H1 (cell line): Measurements from ENCODE around the gene CPXM1. TPM values are rescaled to one million over a fixed set of nuclear protein-coding genes. Genes with fewer than 3 reads are reported as not detected.

ENCODE experiments used
- CTCF ChIA-PET: fragments of 300-600 bp; sonication (Branson Sonifier 250); formaldehyde crosslinking; loops from one replicate; lab custom pipeline; 2021; ENCODE audit not compliant: partially characterized antibody; lab: Charles Lee
- POLR2A ChIA-PET: fragments of 300-600 bp; sonication (Branson Sonifier 250); formaldehyde crosslinking; loops from one replicate; lab custom pipeline; 2021; ENCODE audit warnings: inconsistent platforms; ENCODE audit not compliant: partially characterized antibody; lab: Charles Lee
- DNase-seq, 2 experiments: peaks; one replicate each; pipeline versions ENCODE4 v3.0.0 to v3.0.0-alpha.2; 2010 to 2022; ENCODE audit warnings: low spot score in 2 of 2, low read depth in 1 of 2, mixed read lengths in 1 of 2
- FAIRE-seq: peaks from 2 replicates; lab custom pipeline; 2011; peaks lifted over from hg19 to GRCh38; lab: Jason Lieb, UNC
- H2AFZ ChIP-seq: 2 replicates; pipeline ENCODE4 v1.8.1; 2012; ENCODE audit warnings: low read length, inconsistent platforms
- H2AK5ac ChIP-seq: 2 replicates; pipeline ENCODE4 v1.6.1; 2013; ENCODE audit warnings: low read depth, low read length
- H2BK120ac ChIP-seq: replicated peaks from 2 replicates; pipeline ENCODE3; 2013; ENCODE audit warnings: low read depth, low read length, inconsistent platforms
- H2BK12ac ChIP-seq: 2 replicates; pipeline ENCODE4 v1.6.1; 2013; ENCODE audit warnings: low read depth, low read length
- H2BK15ac ChIP-seq: 2 replicates; pipeline ENCODE4 v1.6.1; 2013; ENCODE audit warnings: low read length
- H2BK20ac ChIP-seq: 2 replicates; pipeline ENCODE4 v1.6.1; 2013; ENCODE audit warnings: low read length
- H2BK5ac ChIP-seq: 2 replicates; pipeline ENCODE4 v1.6.1; 2013; ENCODE audit warnings: low read depth, low read length
- H3K14ac ChIP-seq: 2 replicates; pipeline ENCODE4 v1.6.1; 2013; ENCODE audit warnings: inconsistent platforms; ENCODE audit not compliant: insufficient read length
- H3K18ac ChIP-seq: 2 replicates; pipeline ENCODE4 v1.6.1; 2013; ENCODE audit warnings: low read length; ENCODE audit errors: extremely low read depth
- H3K23ac ChIP-seq: 2 replicates; pipeline ENCODE4 v1.6.1; 2013; ENCODE audit warnings: inconsistent platforms; ENCODE audit not compliant: insufficient read length
- H3K23me2 ChIP-seq: 2 replicates; pipeline ENCODE4 v1.6.1; 2013; ENCODE audit warnings: low read depth, low read length
- H3K27ac ChIP-seq: 2 replicates; pipeline ENCODE4 v1.6.1; 2011; ENCODE audit warnings: low read depth, low read length, inconsistent platforms
- H3K27me3 ChIP-seq, 4 experiments: replicated peaks in 1 of 4; 1 replicate in 1 of 4; 2 replicates in 3 of 4; pipeline versions ENCODE4 v1.6.1 to v1.8.1; 2011 to 2013; ENCODE audit warnings: low read length in 3 of 4, mild to moderate bottlenecking in 3 of 4, inconsistent platforms in 2 of 4, mixed read lengths in 2 of 4, moderate library complexity in 1 of 4; ENCODE audit not compliant: control insufficient read depth in 3 of 4, insufficient read depth in 3 of 4; ENCODE audit errors: extremely low read depth in 1 of 4
- H3K36me3 ChIP-seq, 4 experiments: 2 replicates each; pipeline versions ENCODE4 v1.6.1 to v1.8.1; 2011 to 2013; ENCODE audit warnings: mild to moderate bottlenecking in 4 of 4, low read length in 3 of 4, moderate library complexity in 2 of 4, control low read depth in 1 of 4, inconsistent platforms in 1 of 4; ENCODE audit not compliant: insufficient read depth in 4 of 4, control insufficient read depth in 2 of 4
- H3K4ac ChIP-seq: replicated peaks from 2 replicates; pipeline ENCODE3; 2013; ENCODE audit warnings: low read length, low read depth, mixed read lengths, inconsistent platforms; ENCODE audit not compliant: insufficient read length
- H3K4me1 ChIP-seq, 4 experiments: replicated peaks in 1 of 4; 1 replicate in 1 of 4; 2 replicates in 3 of 4; pipeline versions ENCODE4 v1.6.1 to v1.8.1; 2011 to 2013; ENCODE audit warnings: low read length in 3 of 4, inconsistent platforms in 2 of 4, mixed read lengths in 1 of 4; ENCODE audit not compliant: insufficient read depth in 4 of 4, control insufficient read depth in 3 of 4
- H3K4me2 ChIP-seq, 2 experiments: 2 replicates each; pipeline versions ENCODE4 v1.6.1 to v1.8.1; 2011 to 2013; ENCODE audit warnings: low read depth in 2 of 2, low read length in 2 of 2, control low read depth in 1 of 2, inconsistent platforms in 1 of 2, mild to moderate bottlenecking in 1 of 2; ENCODE audit not compliant: insufficient read depth in 1 of 2
- H3K4me3 ChIP-seq, 4 experiments: fragments of 200-600, 300-600 bp in 1 of 4; sonication (generic), shearing (Covaris generic), sonication (Bioruptor Twin) in 1 of 4; 2 replicates each; pipeline versions ENCODE4 v1.5.1 to v1.8.1; 2011 to 2016; ENCODE audit warnings: low read length in 4 of 4, low read depth in 3 of 4, control low read depth in 2 of 4, inconsistent platforms in 2 of 4, mild to moderate bottlenecking in 2 of 4, mixed read lengths in 1 of 4, moderate library complexity in 1 of 4; ENCODE audit not compliant: insufficient read depth in 2 of 4; ENCODE audit errors: extremely low read depth in 1 of 4
- H3K56ac ChIP-seq: replicated peaks from 2 replicates; pipeline ENCODE3; 2013; ENCODE audit warnings: low read depth, mild to moderate bottlenecking, mixed read lengths, low read length, inconsistent platforms; ENCODE audit not compliant: insufficient read length
- H3K79me1 ChIP-seq: 2 replicates; pipeline ENCODE4 v1.6.1; 2013; ENCODE audit warnings: low read depth, low read length, control low read depth
- H3K79me2 ChIP-seq, 2 experiments: 2 replicates each; pipeline versions ENCODE4 v1.6.1 to v1.8.1; 2012 to 2013; ENCODE audit warnings: low read length in 2 of 2, mild to moderate bottlenecking in 2 of 2, inconsistent platforms in 1 of 2; ENCODE audit not compliant: insufficient read depth in 2 of 2, control insufficient read depth in 1 of 2
- H3K9ac ChIP-seq, 4 experiments: replicated peaks in 1 of 4; 1 replicate in 1 of 4; 2 replicates in 3 of 4; pipeline versions ENCODE4 v1.6.1 to v1.8.1; 2011 to 2013; ENCODE audit warnings: low read depth in 3 of 4, low read length in 3 of 4, control low read depth in 2 of 4, mild to moderate bottlenecking in 2 of 4, moderate library complexity in 2 of 4, inconsistent platforms in 1 of 4; ENCODE audit errors: extremely low read depth in 1 of 4
- H3K9me3 ChIP-seq, 2 experiments: 2 replicates each; pipeline versions ENCODE4 v1.6.1 to v1.8.1; 2012 to 2013; ENCODE audit warnings: mild to moderate bottlenecking in 2 of 2, moderate library complexity in 2 of 2, control low read depth in 1 of 2, inconsistent platforms in 1 of 2, low read depth in 1 of 2, low read length in 1 of 2, mixed read lengths in 1 of 2; ENCODE audit not compliant: insufficient read depth in 2 of 2
- H4K20me1 ChIP-seq, 2 experiments: replicated peaks in 1 of 2; 2 replicates each; pipeline versions ENCODE3 to v1.8.1; 2011 to 2013; ENCODE audit warnings: inconsistent platforms in 2 of 2, low read length in 2 of 2, mild to moderate bottlenecking in 1 of 2; ENCODE audit not compliant: insufficient read depth in 2 of 2, control insufficient read depth in 1 of 2
- H4K5ac ChIP-seq: 2 replicates; pipeline ENCODE4 v1.6.1; 2013; ENCODE audit warnings: low read length, low read depth, mixed read lengths, inconsistent platforms; ENCODE audit not compliant: insufficient read length
- H4K8ac ChIP-seq: 2 replicates; pipeline ENCODE4 v1.8.0; 2013; ENCODE audit warnings: mild to moderate bottlenecking, moderate library complexity, low read length, inconsistent platforms; ENCODE audit not compliant: insufficient read depth; ENCODE audit errors: extremely low read depth
- H4K91ac ChIP-seq: replicated peaks from 2 replicates; pipeline ENCODE3; 2013; ENCODE audit warnings: low read length, mixed read lengths, inconsistent platforms; ENCODE audit not compliant: insufficient read length
- ATF3 ChIP-seq: IDR thresholded peaks from 2 replicates; pipeline ENCODE4 v1.6.1; 2011; ENCODE audit warnings: low read depth, mild to moderate bottlenecking, low read length; ENCODE audit not compliant: insufficient read depth
- BRCA1 ChIP-seq: IDR thresholded peaks from 2 replicates; pipeline ENCODE4 v1.6.1; 2012; ENCODE audit warnings: low read depth, low read length, improper control_type of control experiment
- CBX8 ChIP-seq: fragments of 300-800, 300-1000 bp; sonication (generic); IDR thresholded peaks from 2 replicates; pipeline ENCODE4 v1.7.1; 2016; ENCODE audit warnings: low read depth, low read length, borderline replicate concordance
- CHD2 ChIP-seq: IDR thresholded peaks from 2 replicates; pipeline ENCODE4 v1.6.1; 2012; ENCODE audit warnings: low read length, improper control_type of control experiment
- CREB1 ChIP-seq: IDR thresholded peaks from 2 replicates; pipeline ENCODE4 v1.6.1; 2012; ENCODE audit warnings: inconsistent platforms
- CTBP2 ChIP-seq: IDR thresholded peaks from 2 replicates; pipeline ENCODE4 v1.7.0; 2011; ENCODE audit warnings: borderline replicate concordance, mild to moderate bottlenecking, moderate library complexity, mixed read lengths, low read length; ENCODE audit not compliant: insufficient read depth, insufficient read length
- JUN ChIP-seq: IDR thresholded peaks from 2 replicates; pipeline ENCODE4 v1.6.1; 2011; ENCODE audit warnings: low read depth, mild to moderate bottlenecking, improper control_type of control experiment, low read length
- POLR2AphosphoS5 ChIP-seq: IDR thresholded peaks from 2 replicates; pipeline ENCODE4 v1.6.1; 2011; ENCODE audit warnings: low read depth, low read length
- RBBP5 ChIP-seq: IDR thresholded peaks from 2 replicates; pipeline ENCODE4 v1.7.1; 2012; ENCODE audit warnings: low read depth, mild to moderate bottlenecking, inconsistent platforms, low read length, moderate library complexity, borderline replicate concordance
- TCF12 ChIP-seq: IDR thresholded peaks from 2 replicates; pipeline ENCODE4 v1.6.1; 2011; ENCODE audit warnings: low read depth, mild to moderate bottlenecking, low read length
- TEAD4 ChIP-seq: IDR thresholded peaks from 2 replicates; pipeline ENCODE4 v1.6.1; 2012; ENCODE audit warnings: low read depth, low read length, inconsistent platforms, mixed read lengths
- WGBS, 2 experiments: shearing (Covaris generic) in 1 of 2; methylation state at CpG; one replicate each; pipeline versions ENCODE4 v1.1.6 to v1.1.7; 2013 to 2015; ENCODE audit warnings: low lambda C conversion rate in 2 of 2, mixed read lengths in 2 of 2, inconsistent platforms in 1 of 2, low coverage in 1 of 2, missing lambda C conversion rate in 1 of 2; ENCODE audit not compliant: insufficient replicate concordance in 2 of 2, insufficient coverage in 1 of 2, insufficient read length in 1 of 2; ENCODE audit errors: extremely low coverage in 1 of 2, missing lambda C conversion rate in 1 of 2; 5-methylcytosine and 5-hydroxymethylcytosine counted together
- polyA plus RNA-seq, 7 experiments: library from polyadenylated mRNA; depleted of rRNA in 3 of 7; stranded (reverse) in 5 of 7; unstranded in 2 of 7; fragments of >200 nt in 5 of 7; fragments of 200-250 nt in 2 of 7; gene quantifications; 1 replicate in 5 of 7; 2 replicates in 1 of 7; 4 replicates in 1 of 7; pipeline versions ENCODE4 v1.2.1 to v1.2.3, GENCODE V29; 2011 to 2013; ENCODE audit warnings: missing spikeins in 2 of 7, mixed read lengths in 2 of 7
- total RNA-seq: library from RNA; stranded (reverse); fragmentation: NEBNext Ultra II Directional; extraction: Animal tissue kit (Norgen Biotek cat#: 25700); gene quantifications from 2 replicates; pipeline ENCODE4 v1.2.1, GENCODE V29; 2021

CPXM1 gene
- total and polyA plus RNA-seq, 2 of the 8 experiments (the other 6 are each of a cell fraction or from before 2014, with no cell fraction given): 31.3 to 81.9 TPM

GRCh38 chr20:2748551-2749342 lies 51.7 kb downstream of the CPXM1 start:
- Histone ChIP-seq H4K20me1 (peaks cover 2% of the 10 kb centered on the region in 2 experiments), H3K23ac (no peak overlapping the region), H3K4me2 (peak overlapping the region; percentile 78 to 96), H3K4me1 (peaks cover 2 to 38% (median 25%) of the 10 kb centered on the region in 4 experiments), H3K9ac (no peak overlapping the region), H3K56ac (no peak overlapping the region), H3K18ac (no peak overlapping the region; the same call in 1 of the 2 replicates), H3K79me2 (no peaks in the 10 kb centered on the region), H2BK20ac (no peak overlapping the region), H3K79me1 (no peaks in the 10 kb centered on the region), H3K36me3 (peaks cover 0 to 3% (median 0%) of the 10 kb centered on the region in 4 experiments; a peak in 1 of 8 replicates), H3K9me3 (no peaks in the 10 kb centered on the region), H4K8ac (no peak overlapping the region; the same call in 1 of the 2 replicates), H3K27ac (no peak overlapping the region), H2AK5ac (no peak overlapping the region), H2BK15ac (no peak overlapping the region), H4K5ac (no peak overlapping the region), H2BK120ac (no peak overlapping the region), H2BK5ac (no peak overlapping the region), H3K14ac (no peak overlapping the region), H3K4ac (no peak overlapping the region), H2BK12ac (peak overlapping the region; percentile 60; the same call in 1 of the 2 replicates), H3K23me2 (peaks cover 20% of the 10 kb centered on the region; the same call in 1 of the 2 replicates), H3K27me3 (peaks cover 39 to 78% (median 61%) of the 10 kb centered on the region in 4 experiments), H4K91ac (no peak overlapping the region), H2AFZ (no peak overlapping the region), H3K4me3 (peak overlapping the region in 3 of 4 experiments; percentile 22 to 62 (median 38); a peak in 6 of 8 replicates)
- CTCF ChIA-PET: interaction anchor here (0.9 to 9.0 kb wide), 5 partner anchors 10 to 58 kb away, joined by 3 to 151 read pairs (median 3); partner anchors contain the start of gene EBF4
- FAIRE-seq: no peak
- peak; percentile 33 to 73 for DNase-seq
- 11% methylated on average over 9 of the region's 10 CpGs; no CpG with 5 or more reads in 1 of the 2 experiments for WGBS, 2 experiments
- POLR2A ChIA-PET: interaction anchor here (1.4 to 1.8 kb wide), 2 partner anchors 42 to 55 kb away, joined by 4 to 6 read pairs; no protein-coding TSS in a partner anchor
- TF ChIP-seq CHD2 (0 out of 2 replicates have a peak, but pooled peaks have one; percentile 38), ATF3 (no peak), CBX8 (no peak), JUN (no peak), POLR2AphosphoS5 (0 out of 2 replicates have a peak, but pooled peaks have one; percentile 8), BRCA1 (no peak), CREB1 (no peak), TEAD4 (peak; percentile 85), CTBP2 (peak; percentile 76), TCF12 (peak; percentile 67; the same call in 1 of the 2 replicates), RBBP5 (0 out of 2 replicates have a peak, but pooled peaks have one; percentile 41)
